Osteoblast (primary cell): ENCODE data around the gene IGF1R. TPM values are rescaled to one million over a fixed set of nuclear protein-coding genes. Genes with fewer than 3 reads are reported as not detected.

Experiments used
- DNase-seq: peaks from one replicate; pipeline ENCODE4 v3.0.0; 2011; ENCODE audit warnings: low spot score, mixed read lengths; ENCODE audit not compliant: insufficient read length; ENCODE audit errors: missing footprints
- H2AFZ ChIP-seq: 2 replicates; pipeline ENCODE4 v1.6.0; 2011; ENCODE audit warnings: mild to moderate bottlenecking, low read length
- H3K27ac ChIP-seq: 2 replicates; pipeline ENCODE4 v1.5.1; 2011; ENCODE audit warnings: mild to moderate bottlenecking, low read depth, low read length, moderate library complexity
- H3K27me3 ChIP-seq: 2 replicates; pipeline ENCODE4 v1.6.0; 2012; ENCODE audit warnings: mild to moderate bottlenecking, control low read depth, inconsistent platforms, low read length, moderate library complexity; ENCODE audit not compliant: insufficient read depth
- H3K36me3 ChIP-seq: 2 replicates; pipeline ENCODE4 v1.5.1; 2011; ENCODE audit warnings: mild to moderate bottlenecking, low read length, control low read depth, moderate library complexity; ENCODE audit not compliant: insufficient read depth
- H3K4me1 ChIP-seq: 2 replicates; pipeline ENCODE4 v1.5.1; 2011; ENCODE audit warnings: mild to moderate bottlenecking, low read length, control low read depth, moderate library complexity; ENCODE audit not compliant: insufficient read depth
- H3K4me2 ChIP-seq: 2 replicates; pipeline ENCODE4 v1.6.0; 2011; ENCODE audit warnings: mild to moderate bottlenecking, low read length; ENCODE audit not compliant: insufficient read depth
- H3K4me3 ChIP-seq: fragments of 200-600 bp; sonication (generic); 3 replicates; pipeline ENCODE4 v1.5.1; 2012; ENCODE audit warnings: mild to moderate bottlenecking, low read length, inconsistent platforms; ENCODE audit not compliant: insufficient read depth
- H3K79me2 ChIP-seq: 2 replicates; pipeline ENCODE4 v1.6.0; 2012; ENCODE audit warnings: mild to moderate bottlenecking, low read length, control low read depth, inconsistent platforms; ENCODE audit not compliant: insufficient read depth
- H3K9me3 ChIP-seq: 2 replicates; pipeline ENCODE4 v1.5.1; 2011; ENCODE audit warnings: low read depth, low read length, control low read depth
- H4K20me1 ChIP-seq: 2 replicates; pipeline ENCODE4 v1.6.0; 2012; ENCODE audit warnings: mild to moderate bottlenecking, low read length, control low read depth; ENCODE audit not compliant: insufficient read depth
- CTCF ChIP-seq: IDR thresholded peaks from 2 replicates; pipeline ENCODE4 v1.5.1; 2011; ENCODE audit warnings: mild to moderate bottlenecking, low read depth, low read length, moderate library complexity; ENCODE audit errors: extremely low read depth
- total RNA-seq: library from RNA; depleted of rRNA; stranded (reverse); fragments of >200 nt; gene quantifications from 2 replicates; pipeline ENCODE4 v1.2.3, GENCODE V29; 2012

The IGF1R gene
- total RNA-seq, 1 donor, result 18.8 TPM

GRCh38 chr15:98654790-98655360, 6.5 kb downstream of the IGF1R start:
- DNase-seq, result no peak
- peaks cover 99% of the 10 kb centered on the region for H3K79me2 ChIP-seq
- no peak for TF ChIP-seq CTCF
- no peaks in the 10 kb centered on the region for H3K36me3 ChIP-seq
- no peak overlapping the region for H2AFZ ChIP-seq
- H3K4me3 ChIP-seq, result no peak overlapping the region
- no peaks in the 10 kb centered on the region for H3K9me3 ChIP-seq
- peaks cover 23% of the 10 kb centered on the region for H3K4me1 ChIP-seq
- H3K27ac ChIP-seq, result no peak overlapping the region
- peaks cover 62% of the 10 kb centered on the region for H4K20me1 ChIP-seq
- H3K27me3 ChIP-seq, result peaks cover 3% of the 10 kb centered on the region
- H3K4me2 ChIP-seq, result no peak overlapping the region

- H3K4me1 ChIP-seq, result peaks cover 22% of the 10 kb centered on the region
- peaks cover 99% of the 10 kb centered on the region for H3K79me2 ChIP-seq
- no peak overlapping the region for H3K4me2 ChIP-seq
- no peak for DNase-seq
- H3K27me3 ChIP-seq, result peaks cover 3% of the 10 kb centered on the region
- TF ChIP-seq CTCF, result no peak
- no peak overlapping the region for H2AFZ ChIP-seq
- no peaks in the 10 kb centered on the region for H3K36me3 ChIP-seq
- H3K27ac ChIP-seq, result no peak overlapping the region
- peaks cover 65% of the 10 kb centered on the region for H4K20me1 ChIP-seq
- H3K9me3 ChIP-seq, result no peaks in the 10 kb centered on the region
- H3K4me3 ChIP-seq, result no peak overlapping the region
Observed at GRCh38 chr15:98655732-98656131, 7.4 kb downstream of the IGF1R start.

GRCh38 chr15:98657721-98658120, 9.4 kb downstream of the IGF1R start:
- DNase-seq, result peak; percentile 83
- peaks cover 58% of the 10 kb centered on the region for H4K20me1 ChIP-seq
- H3K4me2 ChIP-seq, result peak overlapping the region; percentile 64
- no peaks in the 10 kb centered on the region for H3K27me3 ChIP-seq
- H3K27ac ChIP-seq, result peak overlapping the region; percentile 23
- no peaks in the 10 kb centered on the region for H3K9me3 ChIP-seq
- H3K4me1 ChIP-seq, result peaks cover 16% of the 10 kb centered on the region
- peak overlapping the region; percentile 64 for H2AFZ ChIP-seq
- TF ChIP-seq CTCF, result no peak
- no peaks in the 10 kb centered on the region for H3K36me3 ChIP-seq
- peaks cover 98% of the 10 kb centered on the region for H3K79me2 ChIP-seq
- peak overlapping the region; percentile 14 for H3K4me3 ChIP-seq

GRCh38 chr15:98658831-98659699, 10.7 kb downstream of the IGF1R start:
- H3K27ac ChIP-seq, result no peak overlapping the region
- DNase-seq, result peak; percentile 87
- peaks cover 99% of the 10 kb centered on the region for H3K79me2 ChIP-seq
- no peaks in the 10 kb centered on the region for H3K9me3 ChIP-seq
- TF ChIP-seq CTCF, result peak; percentile 89
- H4K20me1 ChIP-seq, result peaks cover 55% of the 10 kb centered on the region
- no peaks in the 10 kb centered on the region for H3K36me3 ChIP-seq
- no peaks in the 10 kb centered on the region for H3K27me3 ChIP-seq
- H2AFZ ChIP-seq, result no peak overlapping the region
- no peak overlapping the region for H3K4me3 ChIP-seq
- peak overlapping the region; percentile 25 for H3K4me2 ChIP-seq
- peaks cover 13% of the 10 kb centered on the region for H3K4me1 ChIP-seq
